ENCODE results near the gene MYBPH.

DNA sequence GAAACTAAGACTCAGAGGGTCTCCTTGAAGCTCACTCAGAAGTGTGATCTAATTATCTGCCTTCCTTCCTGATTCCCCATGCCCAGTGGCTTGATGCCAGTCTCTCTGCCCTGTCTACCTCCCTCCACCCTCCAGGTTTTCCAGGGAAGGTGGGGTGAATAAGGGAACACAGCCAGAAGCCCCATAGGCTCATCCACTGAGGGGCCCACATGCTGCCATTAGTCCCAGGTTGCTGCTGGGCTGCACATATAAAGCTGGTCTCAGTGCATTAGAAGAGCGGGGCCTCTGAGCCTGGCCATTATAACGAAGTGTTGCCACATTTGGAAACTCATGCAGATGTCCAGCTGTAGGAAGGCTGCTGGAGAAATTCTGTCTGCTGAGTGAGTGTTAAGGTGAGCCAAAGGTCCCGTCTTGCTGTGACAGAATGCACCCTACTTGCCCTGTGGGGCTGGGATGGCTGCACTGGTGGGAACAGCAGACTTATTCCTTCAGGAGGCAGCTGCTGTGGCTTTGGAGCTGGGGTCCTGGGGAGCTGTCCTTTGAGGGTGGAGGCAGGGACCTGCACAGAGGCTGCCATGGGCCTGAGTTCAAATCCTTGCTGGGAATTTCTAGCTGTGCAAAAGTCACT, 45.2 kb downstream of the MYBPH start:
- TF ChIP-seq CTCF (IDR thresholded peaks at IDR 0.05) (no peak), EP300 (IDR thresholded peaks at IDR 0.05) (no peak), POLR2AphosphoS5 (IDR thresholded peaks at IDR 0.05) (no peak), POLR2A (IDR thresholded peaks at IDR 0.05; ENCODE audit: low read depth) (no peak)
